HCT116 (cell line): ENCODE measurements around the gene RBPMS2. TPM values are rescaled to one million over a fixed set of nuclear protein-coding genes. Genes with fewer than 3 reads are reported as not detected.
"Not testable (repeated sequence)": the region's sequence is repeated elsewhere in the genome, so short reads cannot be mapped to it uniquely, and the experiment has no call there.

Experiments
- ATAC-seq: fragments of 200-7000 bp; cut with Tn5 transposase; 2 replicates; pipeline ENCODE4 v1.9.1; 2020; ENCODE audit warnings: mild to moderate bottlenecking, moderate library complexity
- BruUV-seq: library from RNA; stranded (reverse); fragments of 400-500 nt; replicated peaks from 2 replicates; lab custom pipeline; 2021; lab: Mats Ljungman, UMichigan
- CTCF ChIA-PET: fragments of 300-600 bp; sonication (Branson Sonifier 250); formaldehyde crosslinking; loops from one replicate; lab custom pipeline; 2021; ENCODE audit warnings: antibody characterized with exemption; lab: Charles Lee
- POLR2A ChIA-PET: fragments of 300-600, 350-600 bp; sonication (Branson Sonifier 250); formaldehyde crosslinking; loops from one replicate; lab custom pipeline; 2021; ENCODE audit warnings: antibody characterized with exemption; lab: Charles Lee
- RAD21 ChIA-PET, 2 experiments: fragments of 300-600 bp; sonication (Branson Sonifier 250); formaldehyde crosslinking; loops; one replicate each; lab custom pipeline; 2023; ENCODE audit warnings: low total read pairs in 2 of 2; ENCODE audit not compliant: uncharacterized antibody in 2 of 2, unreplicated experiment in 2 of 2, low non-redundant PET in 1 of 2; lab: Charles Lee
- DNase-seq: peaks from one replicate; pipeline ENCODE4 v3.0.0-alpha.2; 2010; ENCODE audit warnings: low read depth, low spot score
- H2AFZ ChIP-seq: fragments of 200-600 bp; shearing (Covaris generic), sonication (generic); 2 replicates; pipeline ENCODE4 v1.6.1; 2017; ENCODE audit warnings: low read depth, mixed run types, mixed read lengths, antibody characterized with exemption, low read length; ENCODE audit not compliant: poor library complexity, severe bottlenecking
- H3K27ac ChIP-seq: 2 replicates; pipeline ENCODE4 v1.5.1; 2012; ENCODE audit warnings: low read depth, low read length
- H3K27me3 ChIP-seq: fragments of 200-600 bp; sonication (generic); 2 replicates; pipeline ENCODE4 v1.6.1; 2016; ENCODE audit warnings: mixed run types, low read length, mixed read lengths; ENCODE audit not compliant: insufficient read depth
- H3K36me3 ChIP-seq, 2 experiments: fragments of 200-500 bp in 1 of 2; fragments of 200-600 bp in 1 of 2; sonication (Bioruptor generic) in 1 of 2; sonication (generic) in 1 of 2; 2 replicates each; pipeline versions ENCODE4 v1.5.1 to v1.6.1; 2014 to 2016; ENCODE audit warnings: low read length in 2 of 2, inconsistent platforms in 1 of 2, mixed read lengths in 1 of 2, mixed run types in 1 of 2; ENCODE audit not compliant: insufficient read depth in 2 of 2, control insufficient read depth in 1 of 2
- H3K4me1 ChIP-seq, 2 experiments: fragments of 200-600 bp in 1 of 2; sonication (generic) in 1 of 2; 2 replicates each; pipeline versions ENCODE4 v1.5.1 to v1.6.1; 2012 to 2017; ENCODE audit warnings: low read length in 2 of 2, inconsistent platforms in 1 of 2, mild to moderate bottlenecking in 1 of 2, mixed read lengths in 1 of 2, mixed run types in 1 of 2, moderate library complexity in 1 of 2; ENCODE audit not compliant: insufficient read depth in 2 of 2, control insufficient read depth in 1 of 2
- H3K4me2 ChIP-seq: fragments of 200-600 bp; sonication (generic); 2 replicates; pipeline ENCODE4 v1.6.1; 2017; ENCODE audit warnings: mixed run types, low read length, mixed read lengths
- H3K4me3 ChIP-seq, 2 experiments: fragments of 200-600 bp in 1 of 2; sonication (generic) in 1 of 2; replicated peaks in 1 of 2; 2 replicates each; pipeline ENCODE4 v1.5.1; 2011 to 2016; ENCODE audit warnings: low read length in 2 of 2, control low read depth in 1 of 2, low read depth in 1 of 2, mild to moderate bottlenecking in 1 of 2, mixed read lengths in 1 of 2, mixed run types in 1 of 2
- H3K79me2 ChIP-seq: fragments of 200-600 bp; sonication (generic); 2 replicates; pipeline ENCODE4 v1.6.1; 2017; ENCODE audit warnings: mild to moderate bottlenecking, mixed run types, low read length, moderate library complexity, mixed read lengths; ENCODE audit not compliant: insufficient read depth
- H3K9ac ChIP-seq: fragments of 200-600 bp; sonication (generic); 2 replicates; pipeline ENCODE4 v1.6.1; 2016; ENCODE audit warnings: low read length, mixed read lengths
- H3K9me2 ChIP-seq: fragments of 200-600 bp; sonication (generic), shearing (Covaris generic); 2 replicates; pipeline ENCODE4 v1.6.1; 2017; ENCODE audit warnings: mixed run types, mild to moderate bottlenecking, moderate library complexity; ENCODE audit not compliant: insufficient read depth
- H3K9me3 ChIP-seq, 2 experiments: fragments of 200-500 bp in 1 of 2; fragments of 200-600 bp in 1 of 2; sonication (Bioruptor generic) in 1 of 2; sonication (generic) in 1 of 2; 2 replicates each; pipeline ENCODE4 v1.6.1; 2014 to 2017; ENCODE audit warnings: low read length in 2 of 2, mixed read lengths in 2 of 2, inconsistent platforms in 1 of 2, low read depth in 1 of 2, mild to moderate bottlenecking in 1 of 2, mixed run types in 1 of 2, moderate library complexity in 1 of 2; ENCODE audit not compliant: control insufficient read depth in 1 of 2, insufficient read depth in 1 of 2
- H4K20me1 ChIP-seq: fragments of 200-600 bp; sonication (generic), shearing (Covaris generic); 2 replicates; pipeline ENCODE4 v1.6.1; 2017; ENCODE audit warnings: mixed run types, mild to moderate bottlenecking, moderate library complexity; ENCODE audit not compliant: insufficient read depth
- intact Hi-C: fragments of 100-400 bp; cut with micrococcal nuclease; formaldehyde crosslinking; loops from 2 replicates; pipeline ENCODE4 v1.10.0; 2022
- total RNA-seq: library from RNA; stranded (reverse); gene quantifications from one replicate; pipeline ENCODE4 v1.2.1, GENCODE V29; 2021; ENCODE audit not compliant: unreplicated experiment

Gene RBPMS2
- total RNA-seq, 1 experiment from 2014 or later = 11.6 TPM

GRCh38 chr15:64798905-64799304 lies 23.5 kb upstream of the RBPMS2 start:
- CTCF ChIA-PET, H3K4me2 ChIP-seq, DNase-seq, H3K27ac ChIP-seq, H3K79me2 ChIP-seq, H3K4me3 ChIP-seq, H3K27me3 ChIP-seq, RAD21 ChIA-PET, POLR2A ChIA-PET, H3K9me3 ChIP-seq, intact Hi-C loops, H3K36me3 ChIP-seq, H4K20me1 ChIP-seq, H2AFZ ChIP-seq, ATAC-seq, H3K9me2 ChIP-seq, BruUV-seq, H3K9ac ChIP-seq: not testable (repeated sequence)
- peaks cover 9 to 21% of the 10 kb centered on the region in 2 experiments for H3K4me1 ChIP-seq

GRCh38 chr15:64795921-64796320 lies 20.5 kb upstream of the RBPMS2 start:
- H3K4me2 ChIP-seq, H4K20me1 ChIP-seq, ATAC-seq, H3K79me2 ChIP-seq, H3K36me3 ChIP-seq, H3K9me3 ChIP-seq, DNase-seq, H3K4me3 ChIP-seq, H3K27ac ChIP-seq, RAD21 ChIA-PET, H2AFZ ChIP-seq, CTCF ChIA-PET, POLR2A ChIA-PET, intact Hi-C loops, H3K9me2 ChIP-seq, H3K9ac ChIP-seq, H3K27me3 ChIP-seq, H3K4me1 ChIP-seq, BruUV-seq: not testable (repeated sequence)

GRCh38 chr15:64795299-64795698 lies 19.9 kb upstream of the RBPMS2 start:
- H3K79me2 ChIP-seq, H3K4me2 ChIP-seq, POLR2A ChIA-PET, H3K27ac ChIP-seq, H3K9ac ChIP-seq, H3K36me3 ChIP-seq, RAD21 ChIA-PET, H3K4me3 ChIP-seq, BruUV-seq, H3K27me3 ChIP-seq, H3K9me2 ChIP-seq, H3K4me1 ChIP-seq, CTCF ChIA-PET, H4K20me1 ChIP-seq, intact Hi-C loops, H2AFZ ChIP-seq, DNase-seq, H3K9me3 ChIP-seq, ATAC-seq: not testable (repeated sequence)
